ENCODE measurements around the gene IER5L.

DNA sequence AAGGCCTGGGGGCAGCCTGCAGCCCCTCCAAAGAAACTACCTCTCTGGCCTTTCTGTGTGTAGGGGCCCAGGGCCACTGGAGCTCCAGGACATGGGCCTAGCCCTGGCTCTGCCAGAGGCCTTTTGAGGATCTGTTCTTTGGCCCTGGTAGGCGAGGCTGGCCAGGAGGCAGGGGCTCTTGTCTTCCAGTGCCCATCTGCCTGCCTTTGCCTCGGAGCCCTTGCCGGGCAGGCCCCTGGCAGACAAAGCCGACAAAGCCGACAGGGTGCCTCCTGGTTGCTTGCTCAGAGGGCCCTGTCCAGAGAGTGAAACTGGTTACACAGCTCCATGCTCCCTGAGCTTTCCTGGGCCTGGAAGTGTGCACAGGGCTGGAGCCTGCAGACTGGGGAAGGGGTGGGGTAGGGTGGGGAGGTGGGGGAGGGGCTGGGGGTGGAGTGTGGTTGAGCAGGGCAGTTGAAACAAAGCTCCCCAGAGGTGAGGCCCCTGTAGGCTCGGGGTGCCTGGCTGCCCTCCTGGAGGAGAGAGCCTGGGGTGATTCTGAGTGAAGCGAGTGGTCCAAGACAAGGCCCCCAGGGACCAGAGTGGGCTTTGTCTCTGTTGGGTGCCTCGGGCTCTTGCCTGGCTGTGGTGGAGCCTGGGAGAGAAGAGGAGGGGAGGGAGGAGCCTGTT, 37.5 kb downstream of the IER5L start:
- TF ChIP-seq, protein P1, sequence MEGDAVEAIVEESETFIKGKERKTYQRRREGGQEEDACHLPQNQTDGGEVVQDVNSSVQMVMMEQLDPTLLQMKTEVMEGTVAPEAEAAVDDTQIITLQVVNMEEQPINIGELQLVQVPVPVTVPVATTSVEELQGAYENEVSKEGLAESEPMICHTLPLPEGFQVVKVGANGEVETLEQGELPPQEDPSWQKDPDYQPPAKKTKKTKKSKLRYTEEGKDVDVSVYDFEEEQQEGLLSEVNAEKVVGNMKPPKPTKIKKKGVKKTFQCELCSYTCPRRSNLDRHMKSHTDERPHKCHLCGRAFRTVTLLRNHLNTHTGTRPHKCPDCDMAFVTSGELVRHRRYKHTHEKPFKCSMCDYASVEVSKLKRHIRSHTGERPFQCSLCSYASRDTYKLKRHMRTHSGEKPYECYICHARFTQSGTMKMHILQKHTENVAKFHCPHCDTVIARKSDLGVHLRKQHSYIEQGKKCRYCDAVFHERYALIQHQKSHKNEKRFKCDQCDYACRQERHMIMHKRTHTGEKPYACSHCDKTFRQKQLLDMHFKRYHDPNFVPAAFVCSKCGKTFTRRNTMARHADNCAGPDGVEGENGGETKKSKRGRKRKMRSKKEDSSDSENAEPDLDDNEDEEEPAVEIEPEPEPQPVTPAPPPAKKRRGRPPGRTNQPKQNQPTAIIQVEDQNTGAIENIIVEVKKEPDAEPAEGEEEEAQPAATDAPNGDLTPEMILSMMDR (IDR thresholded peaks at IDR 0.05), result no peak
- TF ChIP-seq POLR2A (IDR thresholded peaks at IDR 0.05; ENCODE audit: low read depth) (no peak), EP300 (IDR thresholded peaks at IDR 0.05) (no peak)

All from esophagus muscularis mucosa (tissue), 4 donors.